Skin of body (tissue), 2 donors: ENCODE results near the gene WDR41. TPM values are rescaled to one million over a fixed set of nuclear protein-coding genes. Genes with fewer than 3 reads are reported as not detected.
A peak's percentile ranks its signal among the peaks of the same experiment; 100 is the strongest.
"Not testable (repeated sequence)": the region's sequence is repeated elsewhere in the genome, so short reads cannot be mapped to it uniquely, and the experiment has no call there.

Experiments
- DNase-seq: peaks from one replicate; lab custom pipeline; 2025; lab: John Stamatoyannopoulos, UW
- total RNA-seq: library from RNA; depleted of rRNA; stranded (reverse); fragments of >200 nt; gene quantifications from one replicate; pipeline ENCODE4 v1.2.3, GENCODE V29; 2014

WDR41 gene
- total RNA-seq, 1 donor from 2014 or later, result 73.2 TPM

GRCh38 chr5:77407152-77407551, 85.0 kb downstream of the WDR41 start:
- no peak for DNase-seq

- DNase-seq, result peak; percentile 13
Measured at GRCh38 chr5:77402796-77403195, 89.3 kb downstream of the WDR41 start.

GRCh38 chr5:77400645-77401044, 91.5 kb downstream of the WDR41 start:
- no peak for DNase-seq

GRCh38 chr5:77398896-77399295, 93.2 kb downstream of the WDR41 start:
- DNase-seq, result no peak

GRCh38 chr5:77398458-77398857, 93.7 kb downstream of the WDR41 start:
- DNase-seq, result no peak

GRCh38 chr5:77397686-77398292, 94.3 kb downstream of the WDR41 start:
- DNase-seq, result no peak

- DNase-seq, result no peak
Measured at GRCh38 chr5:77396017-77396416, 96.1 kb downstream of the WDR41 start.

GRCh38 chr5:77394064-77394715, 97.9 kb downstream of the WDR41 start:
- no peak for DNase-seq

- DNase-seq, result no peak
Measured at GRCh38 chr5:77391240-77391765, 100.8 kb downstream of the WDR41 start.

- no peak for DNase-seq
Measured at GRCh38 chr5:77390795-77391194, 101.3 kb downstream of the WDR41 start.

- DNase-seq, result no peak
Measured at GRCh38 chr5:77390221-77390620, 101.9 kb downstream of the WDR41 start.

GRCh38 chr5:77389746-77390145, 102.4 kb downstream of the WDR41 start:
- no peak for DNase-seq

- not testable (repeated sequence) for DNase-seq
Measured at GRCh38 chr5:77386340-77386739, 105.8 kb downstream of the WDR41 start.

GRCh38 chr5:77383336-77383735, 108.8 kb downstream of the WDR41 start:
- not testable (repeated sequence) for DNase-seq

Other genes with a start within 250 kb of the WDR41 start
- gene OTP, start 146.4 kb upstream of the WDR41 start, total RNA-seq, result not detected